Smooth muscle cell (in vitro differentiated cells): Measurements from ENCODE around the gene EOMES. TPM values are rescaled to one million over a fixed set of nuclear protein-coding genes. Genes with fewer than 3 reads are reported as not detected.

Source experiments
- DNase-seq: peaks from one replicate; lab custom pipeline; 2025; ENCODE audit not compliant: unreplicated experiment; lab: John Stamatoyannopoulos, UW
- H2AFZ ChIP-seq: fragments of 200-600 bp; sonication (generic); 2 replicates; pipeline ENCODE4 v1.6.0; 2016; ENCODE audit warnings: antibody characterized with exemption, low read depth, mild to moderate bottlenecking
- H3F3A ChIP-seq: fragments of 200-600 bp; sonication (generic); 2 replicates; pipeline ENCODE4 v1.6.0; 2017; ENCODE audit warnings: antibody characterized with exemption, low read depth
- H3K27ac ChIP-seq: fragments of 200-600 bp; sonication (generic); 2 replicates; pipeline ENCODE4 v1.5.1; 2016; ENCODE audit warnings: low read depth, mild to moderate bottlenecking
- H3K27me3 ChIP-seq: fragments of 200-600 bp; sonication (generic); 2 replicates; pipeline ENCODE4 v1.6.1; 2016; ENCODE audit warnings: low read depth, mild to moderate bottlenecking
- H3K36me3 ChIP-seq: fragments of 200-600 bp; sonication (generic); 2 replicates; pipeline ENCODE4 v1.5.1; 2016; ENCODE audit warnings: low read depth
- H3K4me1 ChIP-seq: fragments of 200-600 bp; sonication (generic); 2 replicates; pipeline ENCODE4 v1.5.1; 2016; ENCODE audit warnings: low read depth
- H3K4me2 ChIP-seq: fragments of 200-600 bp; sonication (generic); 2 replicates; pipeline ENCODE4 v1.6.0; 2016; ENCODE audit warnings: mild to moderate bottlenecking
- H3K4me3 ChIP-seq: fragments of 200-600 bp; sonication (generic); 2 replicates; pipeline ENCODE4 v1.5.1; 2016; ENCODE audit warnings: mild to moderate bottlenecking
- H3K79me2 ChIP-seq: fragments of 200-600 bp; sonication (generic); 2 replicates; pipeline ENCODE4 v1.6.0; 2016; ENCODE audit warnings: low read depth, mild to moderate bottlenecking
- H3K9ac ChIP-seq: fragments of 200-600 bp; sonication (generic); 2 replicates; pipeline ENCODE4 v1.6.0; 2016; ENCODE audit warnings: low read depth
- H3K9me3 ChIP-seq: fragments of 200-600 bp; sonication (generic); replicated peaks from 2 replicates; pipeline ENCODE4 v1.5.1; 2016; ENCODE audit warnings: low read depth
- H4K20me1 ChIP-seq: fragments of 200-600 bp; sonication (generic); 2 replicates; pipeline ENCODE4 v1.6.0; 2016; ENCODE audit warnings: low read depth
- CTCF ChIP-seq: fragments of 200-600 bp; sonication (generic); IDR thresholded peaks from 2 replicates; pipeline ENCODE4 v1.5.1; 2017; ENCODE audit warnings: borderline replicate concordance, mild to moderate bottlenecking, antibody characterized with exemption; ENCODE audit not compliant: insufficient read depth, poor library complexity, severe bottlenecking
- WGBS: methylation state at CpG from one replicate; pipeline ENCODE4 v1.1.7; 2016; ENCODE audit warnings: low lambda C conversion rate; 5-methylcytosine and 5-hydroxymethylcytosine counted together
- polyA plus RNA-seq: library from polyadenylated mRNA; unstranded; fragments of >200 nt; fragmentation: Nextera tagmentation; extraction: Ambion mirVana; gene quantifications from 2 replicates; pipeline ENCODE4 v1.2.1, GENCODE V29; 2016
- total RNA-seq: library from RNA; depleted of rRNA; stranded (reverse); fragments of >200 nt; gene quantifications from 2 replicates; pipeline ENCODE4 v1.2.3, GENCODE V29; 2014

EOMES gene
- total and polyA plus RNA-seq, 2 experiments from 2014 or later: not detected

- WGBS: 13% methylated on average over 7 of the region's 7 CpGs
- no peak overlapping the region for H3K4me3 ChIP-seq
- H4K20me1 ChIP-seq: no peaks in the 10 kb centered on the region
- DNase-seq: no peak
- no peaks in the 10 kb centered on the region for H3K9me3 ChIP-seq
- no peak overlapping the region for H3K27ac ChIP-seq
- H3K9ac ChIP-seq: no peak overlapping the region
- H3K4me2 ChIP-seq: no peak overlapping the region
- no peak overlapping the region for H2AFZ ChIP-seq
- no peaks in the 10 kb centered on the region for H3K36me3 ChIP-seq
- H3K79me2 ChIP-seq: no peaks in the 10 kb centered on the region
- H3K4me1 ChIP-seq: peaks cover 47% of the 10 kb centered on the region
- H3K27me3 ChIP-seq: peaks cover 100% of the 10 kb centered on the region
- TF ChIP-seq CTCF: no peak
- no peaks in the 10 kb centered on the region for H3F3A ChIP-seq
Measured at GRCh38 chr3:27726240-27726639, 4.1 kb upstream of the EOMES start.

GRCh38 chr3:27724459-27725197, 2.5 kb upstream of the EOMES start:
- H3K27me3 ChIP-seq: peaks cover 100% of the 10 kb centered on the region
- no peaks in the 10 kb centered on the region for H3K79me2 ChIP-seq
- no peaks in the 10 kb centered on the region for H4K20me1 ChIP-seq
- DNase-seq: no peak
- no peak overlapping the region for H3K4me2 ChIP-seq
- H3F3A ChIP-seq: no peaks in the 10 kb centered on the region
- TF ChIP-seq CTCF: no peak
- no peaks in the 10 kb centered on the region for H3K9me3 ChIP-seq
- peaks cover 36% of the 10 kb centered on the region for H3K4me1 ChIP-seq
- no peak overlapping the region for H3K9ac ChIP-seq
- H3K36me3 ChIP-seq: no peaks in the 10 kb centered on the region
- no peak overlapping the region for H2AFZ ChIP-seq
- no peak overlapping the region for H3K4me3 ChIP-seq
- WGBS: 6% methylated on average over 30 of the region's 30 CpGs
- H3K27ac ChIP-seq: no peak overlapping the region

GRCh38 chr3:27723815-27724458, 1.8 kb upstream of the EOMES start:
- no peak for DNase-seq
- H3K9me3 ChIP-seq: no peaks in the 10 kb centered on the region
- H3K27ac ChIP-seq: no peak overlapping the region
- H3F3A ChIP-seq: no peaks in the 10 kb centered on the region
- H3K36me3 ChIP-seq: no peaks in the 10 kb centered on the region
- H3K4me3 ChIP-seq: peak overlapping the region; percentile 13
- 5% methylated on average over 37 of the region's 37 CpGs for WGBS
- H3K79me2 ChIP-seq: no peaks in the 10 kb centered on the region
- peaks cover 30% of the 10 kb centered on the region for H3K4me1 ChIP-seq
- H3K9ac ChIP-seq: no peak overlapping the region
- peaks cover 100% of the 10 kb centered on the region for H3K27me3 ChIP-seq
- H4K20me1 ChIP-seq: no peaks in the 10 kb centered on the region
- H2AFZ ChIP-seq: no peak overlapping the region
- TF ChIP-seq CTCF: no peak
- H3K4me2 ChIP-seq: peak overlapping the region; percentile 28
